ENCODE data around the gene FHOD3. TPM values are rescaled to one million over a fixed set of nuclear protein-coding genes. Genes with fewer than 3 reads are reported as not detected.

Gene FHOD3
- total and polyA plus RNA-seq, 2 of the 4 experiments (the other 2 are of a cell fraction): 14.6 to 16.0 TPM

GRCh38 chr18:36635414-36636096, 338.0 kb downstream of the FHOD3 start:
- Histone ChIP-seq H2AK5ac (ENCODE audit: low read depth, low read length) (no peak overlapping the region), H3K4me2 (ENCODE audit: low read depth, low read length) (no peak overlapping the region), H3K14ac (replicated peaks; ENCODE audit: low read depth, low read length) (no peak overlapping the region), H3K4me3 (ENCODE audit: insufficient read depth, low read depth, low read length) (no peak overlapping the region), H3K27me3 (ENCODE audit: control insufficient read depth, insufficient read depth, low read length) (no peaks in the 10 kb centered on the region), H2AK9ac (replicated peaks; ENCODE audit: low read depth, low read length, poor library complexity) (no peak overlapping the region), H2BK5ac (ENCODE audit: low read depth, low read length, poor library complexity, severe bottlenecking) (no peak overlapping the region), H4K5ac (ENCODE audit: low read depth, low read length) (no peak overlapping the region), H3K27ac (ENCODE audit: insufficient read depth, low read length) (no peak overlapping the region), H3K9ac (ENCODE audit: low read depth, low read length) (no peak overlapping the region), H4K20me1 (ENCODE audit: insufficient read depth, low read length) (no peaks in the 10 kb centered on the region), H3K4ac (ENCODE audit: low read depth, low read length) (no peak overlapping the region), H4K91ac (ENCODE audit: insufficient read depth, low read depth, low read length) (no peak overlapping the region), H3K56ac (ENCODE audit: extremely low read depth, insufficient read depth, low read length) (no peak overlapping the region), H2BK15ac (ENCODE audit: low read depth, low read length) (no peak overlapping the region), H3K79me1 (ENCODE audit: low read depth in 1 of 2, low read length in 2 of 2) (no peaks in the 10 kb centered on the region), H2AFZ (replicated peaks; ENCODE audit: low read length, poor library complexity) (no peak overlapping the region), H3K9me1 (ENCODE audit: insufficient read depth, low read length) (peaks cover 13% of the 10 kb centered on the region; the same call in 1 of the 2 replicates), H2BK20ac (ENCODE audit: low read depth, low read length) (no peak overlapping the region), H3K36me3 (ENCODE audit: control insufficient read depth, insufficient read depth, low read length) (no peaks in the 10 kb centered on the region), H3K23ac (ENCODE audit: low read depth, low read length) (no peak overlapping the region), H3K9me3 (ENCODE audit: control insufficient read depth, insufficient read depth, low read length) (no peaks in the 10 kb centered on the region), H2BK120ac (ENCODE audit: low read depth, low read length) (no peak overlapping the region), H4K8ac (ENCODE audit: low read depth in 2 of 2, low read length in 2 of 2) (no peak overlapping the region), H3K4me1 (ENCODE audit: control insufficient read depth, insufficient read depth, low read length) (peaks cover 24% of the 10 kb centered on the region), H3K18ac (ENCODE audit: low read depth, low read length) (peak overlapping the region; percentile 77)
- no TSS peak for BruUV-seq (replicated peaks)
- in situ Hi-C loops (cut with MboI; ENCODE audit: low sequenced_read_pairs): no loop called here
- intact Hi-C loops (cut with micrococcal nuclease): no loop called here
- dilution Hi-C loops (cut with HindIII; ENCODE audit: low sequenced_read_pairs, unreplicated experiment): no loop called here
- TF ChIP-seq, protein P1, sequence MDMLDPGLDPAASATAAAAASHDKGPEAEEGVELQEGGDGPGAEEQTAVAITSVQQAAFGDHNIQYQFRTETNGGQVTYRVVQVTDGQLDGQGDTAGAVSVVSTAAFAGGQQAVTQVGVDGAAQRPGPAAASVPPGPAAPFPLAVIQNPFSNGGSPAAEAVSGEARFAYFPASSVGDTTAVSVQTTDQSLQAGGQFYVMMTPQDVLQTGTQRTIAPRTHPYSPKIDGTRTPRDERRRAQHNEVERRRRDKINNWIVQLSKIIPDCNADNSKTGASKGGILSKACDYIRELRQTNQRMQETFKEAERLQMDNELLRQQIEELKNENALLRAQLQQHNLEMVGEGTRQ (IDR thresholded peaks at IDR 0.05; ENCODE audit: low read depth, low read length): no peak
- TF ChIP-seq CTCF (conservative IDR thresholded peaks at IDR 0.05; ENCODE audit: low read depth, low read length) (no peak), NFE2L2 (IDR thresholded peaks at IDR 0.05; ENCODE audit: low read depth, low read length) (no peak), MAFK (IDR thresholded peaks at IDR 0.05; ENCODE audit: low read depth, low read length) (no peak), RCOR1 (IDR thresholded peaks at IDR 0.05; ENCODE audit: insufficient replicate concordance, low read length) (no peak), FOS (IDR thresholded peaks at IDR 0.05; ENCODE audit: low read depth, low read length) (no peak), SMC3 (IDR thresholded peaks at IDR 0.05; ENCODE audit: low read depth, low read length) (no peak), BHLHE40 (IDR thresholded peaks at IDR 0.05; ENCODE audit: low read depth, low read length) (no peak), ELK1 (IDR thresholded peaks at IDR 0.05; ENCODE audit: borderline replicate concordance, low read depth, low read length) (no peak), POLR2A (IDR thresholded peaks at IDR 0.05; ENCODE audit: low read depth, low read length) (no peak), CEBPB (IDR thresholded peaks at IDR 0.05; ENCODE audit: low read depth, low read length) (no peak), RAD21 (IDR thresholded peaks at IDR 0.05; ENCODE audit: low read length) (no peak), MXI1 (IDR thresholded peaks at IDR 0.05; ENCODE audit: borderline replicate concordance, low read depth, low read length) (no peak), CHD1 (IDR thresholded peaks at IDR 0.05; ENCODE audit: low read depth, low read length) (no peak), MAZ (IDR thresholded peaks at IDR 0.05; ENCODE audit: borderline replicate concordance, low read depth, low read length) (no peak), RFX5 (IDR thresholded peaks at IDR 0.05; ENCODE audit: low read depth, low read length) (no peak)
- ATAC-seq (ENCODE audit: low read depth) (no peak), DNase-seq (no peak)
- CTCF ChIA-PET: no interaction called here
- POLR2A ChIA-PET (ENCODE audit: unreplicated experiment): no interaction called here
- 43% methylated on average over 1 of the region's 2 CpGs; no CpG with 5 or more reads in 1 of the 2 experiments for WGBS, 2 experiments (ENCODE audit: extremely low coverage in 2 of 2, insufficient read length in 1 of 2)

All from IMR-90 (cell line).